Tibial nerve (tissue), 3 donors: Measurements from ENCODE around the gene METTL8.

ENCODE experiments used
- CTCF ChIP-seq, 5 experiments: fragments of 200-600 bp in 3 of 5; fragments of 450-650 bp in 2 of 5; sonication (generic) in 3 of 5; IDR thresholded peaks; one replicate each; pipeline ENCODE4 v1.5.1; 2016 to 2019; ENCODE audit warnings: antibody characterized with exemption in 5 of 5, mild to moderate bottlenecking in 3 of 5, moderate library complexity in 2 of 5
- POLR2A ChIP-seq, 2 donors: fragments of 450-650 bp; IDR thresholded peaks; one replicate each; pipeline ENCODE4 v1.6.1; 2017; ENCODE audit warnings: antibody characterized with exemption in 2 of 2, mild to moderate bottlenecking in 2 of 2, moderate library complexity in 2 of 2

DNA sequence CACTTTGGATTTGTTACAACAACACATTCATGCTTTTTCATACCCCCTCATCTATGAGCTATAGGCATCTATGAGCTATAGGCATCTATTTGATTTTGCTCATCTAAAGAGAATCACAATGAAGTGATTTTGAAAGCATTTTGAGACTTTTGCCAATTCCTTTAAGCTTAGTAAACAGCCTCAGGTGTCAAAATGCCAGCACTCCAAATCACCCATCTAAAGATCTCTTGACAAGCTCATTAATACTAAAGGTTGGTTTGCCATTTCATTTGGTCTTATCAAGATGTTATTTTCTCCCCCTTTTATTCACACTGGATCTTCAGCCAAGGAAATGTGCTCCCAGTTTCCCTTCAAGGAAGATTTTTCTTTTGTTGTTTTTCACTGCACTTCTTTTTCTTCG lies 162.4 kb downstream of the METTL8 start:
- TF ChIP-seq CTCF (IDR thresholded peaks at IDR 0.05) (no peak), POLR2A (IDR thresholded peaks at IDR 0.05) (no peak)
